ENCODE measurements around the gene BACH2. TPM values are rescaled to one million over a fixed set of nuclear protein-coding genes. Genes with fewer than 3 reads are reported as not detected.

The BACH2 gene
- polyA plus RNA-seq, 1 donor (not counting 4 experiments of a cell fraction or from before 2014, with no cell fraction given) = 0.50 TPM

DNA sequence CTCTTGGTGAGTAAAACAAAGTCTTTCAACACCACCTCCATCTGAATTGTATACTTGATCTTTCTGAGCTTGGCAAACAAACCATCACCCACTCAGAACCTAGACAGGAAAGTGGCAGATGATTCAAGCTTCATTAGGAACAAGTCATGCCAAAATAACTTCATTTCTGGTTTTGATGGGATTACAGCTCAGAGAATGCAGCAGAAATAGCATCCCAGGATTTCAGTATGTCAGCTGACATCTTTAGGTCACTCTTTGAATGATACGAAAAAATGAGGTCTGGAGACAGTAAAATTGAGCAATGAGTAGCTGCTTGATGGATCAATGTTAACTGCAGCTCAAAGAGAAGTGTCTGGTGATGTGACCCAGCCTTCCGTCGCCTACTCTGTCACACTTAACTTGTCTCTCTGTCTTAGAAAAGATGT is 310.0 kb downstream of the BACH2 start:
- H3K27me3 ChIP-seq (ENCODE audit: control insufficient read depth, extremely low read depth, insufficient read depth, low read length) = no peaks in the 10 kb centered on the region
- FAIRE-seq (no peak), DNase-seq (ENCODE audit: low read depth, low spot score) (no peak)
- no peaks in the 10 kb centered on the region for H3K79me2 ChIP-seq (ENCODE audit: control insufficient read depth, insufficient read depth, low read length)
- H3K27ac ChIP-seq (ENCODE audit: control insufficient read depth, insufficient read depth, low read length) = no peak overlapping the region
- H3K36me3 ChIP-seq (ENCODE audit: control insufficient read depth in 2 of 2, extremely low read depth in 1 of 2, insufficient read depth in 2 of 2, low read length in 2 of 2) = no peaks in the 10 kb centered on the region
- H2AFZ ChIP-seq (ENCODE audit: control insufficient read depth, low read length) = no peak overlapping the region
- H3K4me1 ChIP-seq (ENCODE audit: control insufficient read depth, extremely low read depth, insufficient read depth, low read length) = no peaks in the 10 kb centered on the region
- H3K9me1 ChIP-seq (ENCODE audit: control insufficient read depth, extremely low read depth, insufficient read depth, low read length) = no peaks in the 10 kb centered on the region
- H3K9ac ChIP-seq (ENCODE audit: control insufficient read depth, extremely low read depth, insufficient read depth, low read length) = no peak overlapping the region
- H3K4me3 ChIP-seq (ENCODE audit: control insufficient read depth in 2 of 3, extremely low read depth in 1 of 3, insufficient read depth in 2 of 3, low read depth in 1 of 3, low read length in 3 of 3) = no peak overlapping the region
- dilution Hi-C loops (cut with MboI; ENCODE audit: extremely low pct_ligation_motif_present, low sequenced_read_pairs) = no loop called here
- H3K9me3 ChIP-seq (ENCODE audit: control insufficient read depth, low read depth, low read length) = no peaks in the 10 kb centered on the region
- H4K20me1 ChIP-seq (ENCODE audit: control insufficient read depth, extremely low read depth, insufficient read depth, low read length) = no peaks in the 10 kb centered on the region
- TF ChIP-seq, protein P1, sequence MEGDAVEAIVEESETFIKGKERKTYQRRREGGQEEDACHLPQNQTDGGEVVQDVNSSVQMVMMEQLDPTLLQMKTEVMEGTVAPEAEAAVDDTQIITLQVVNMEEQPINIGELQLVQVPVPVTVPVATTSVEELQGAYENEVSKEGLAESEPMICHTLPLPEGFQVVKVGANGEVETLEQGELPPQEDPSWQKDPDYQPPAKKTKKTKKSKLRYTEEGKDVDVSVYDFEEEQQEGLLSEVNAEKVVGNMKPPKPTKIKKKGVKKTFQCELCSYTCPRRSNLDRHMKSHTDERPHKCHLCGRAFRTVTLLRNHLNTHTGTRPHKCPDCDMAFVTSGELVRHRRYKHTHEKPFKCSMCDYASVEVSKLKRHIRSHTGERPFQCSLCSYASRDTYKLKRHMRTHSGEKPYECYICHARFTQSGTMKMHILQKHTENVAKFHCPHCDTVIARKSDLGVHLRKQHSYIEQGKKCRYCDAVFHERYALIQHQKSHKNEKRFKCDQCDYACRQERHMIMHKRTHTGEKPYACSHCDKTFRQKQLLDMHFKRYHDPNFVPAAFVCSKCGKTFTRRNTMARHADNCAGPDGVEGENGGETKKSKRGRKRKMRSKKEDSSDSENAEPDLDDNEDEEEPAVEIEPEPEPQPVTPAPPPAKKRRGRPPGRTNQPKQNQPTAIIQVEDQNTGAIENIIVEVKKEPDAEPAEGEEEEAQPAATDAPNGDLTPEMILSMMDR (optimal IDR thresholded peaks at IDR 0.05 in 1 of 3, IDR thresholded peaks at IDR 0.05 in 1 of 3, conservative IDR thresholded peaks at IDR 0.05 in 1 of 3; ENCODE audit: extremely low read depth in 1 of 3, insufficient read depth in 2 of 3, low read length in 3 of 3) = no peak
- TF ChIP-seq EZH2 (IDR thresholded peaks at IDR 0.05; ENCODE audit: low read length) = no peak
- H3K4me2 ChIP-seq (ENCODE audit: control insufficient read depth, extremely low read depth, insufficient read depth, low read depth, low read length) = no peak overlapping the region

DNA sequence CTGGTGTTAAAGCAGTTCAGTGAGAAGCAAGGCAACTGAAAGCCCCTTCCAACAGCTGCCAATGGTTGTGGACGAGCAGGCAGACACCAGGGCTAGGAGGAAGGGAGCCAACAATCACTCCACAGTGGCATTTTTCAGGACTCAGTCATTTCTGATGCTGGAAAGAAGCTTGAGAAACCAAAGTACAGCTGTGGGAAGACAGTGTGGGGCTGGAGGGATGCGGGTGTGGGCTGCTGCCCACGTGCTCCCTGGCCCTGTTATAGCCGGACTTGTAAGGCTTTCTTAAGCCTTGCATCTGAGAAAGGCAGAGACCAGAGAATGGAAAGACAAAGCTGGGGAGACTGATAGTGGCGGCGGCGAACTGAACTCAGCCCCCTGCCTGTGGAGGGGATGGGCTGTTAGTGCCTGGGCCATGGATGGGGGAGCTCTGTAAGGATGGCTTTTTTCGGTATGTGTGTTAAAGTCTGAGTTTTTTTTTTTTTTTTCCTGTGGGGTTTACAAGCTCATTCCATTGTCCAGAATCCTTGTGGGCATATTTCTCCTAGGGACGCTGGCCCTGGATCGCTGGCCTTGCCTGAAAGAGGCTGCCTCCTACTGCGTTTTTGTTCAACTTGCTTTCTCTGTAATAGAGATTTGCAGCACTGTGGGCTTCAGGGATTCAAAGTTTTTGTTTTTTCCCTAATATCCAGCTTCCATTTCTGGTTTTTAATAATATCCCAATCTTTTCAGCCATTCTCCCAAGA is 310.7 kb downstream of the BACH2 start:
- Histone ChIP-seq H2AFZ (ENCODE audit: control insufficient read depth, low read length) (no peak overlapping the region), H3K4me3 (ENCODE audit: control insufficient read depth in 2 of 3, extremely low read depth in 1 of 3, insufficient read depth in 2 of 3, low read depth in 1 of 3, low read length in 3 of 3) (no peak overlapping the region), H3K4me1 (ENCODE audit: control insufficient read depth, extremely low read depth, insufficient read depth, low read length) (no peaks in the 10 kb centered on the region), H3K9ac (ENCODE audit: control insufficient read depth, extremely low read depth, insufficient read depth, low read length) (no peak overlapping the region), H3K27me3 (ENCODE audit: control insufficient read depth, extremely low read depth, insufficient read depth, low read length) (no peaks in the 10 kb centered on the region), H3K36me3 (ENCODE audit: control insufficient read depth in 2 of 2, extremely low read depth in 1 of 2, insufficient read depth in 2 of 2, low read length in 2 of 2) (no peaks in the 10 kb centered on the region), H3K9me3 (ENCODE audit: control insufficient read depth, low read depth, low read length) (no peaks in the 10 kb centered on the region), H4K20me1 (ENCODE audit: control insufficient read depth, extremely low read depth, insufficient read depth, low read length) (no peaks in the 10 kb centered on the region), H3K4me2 (ENCODE audit: control insufficient read depth, extremely low read depth, insufficient read depth, low read depth, low read length) (no peak overlapping the region), H3K27ac (ENCODE audit: control insufficient read depth, insufficient read depth, low read length) (no peak overlapping the region), H3K79me2 (ENCODE audit: control insufficient read depth, insufficient read depth, low read length) (no peaks in the 10 kb centered on the region), H3K9me1 (ENCODE audit: control insufficient read depth, extremely low read depth, insufficient read depth, low read length) (no peaks in the 10 kb centered on the region)
- dilution Hi-C loops (cut with MboI; ENCODE audit: extremely low pct_ligation_motif_present, low sequenced_read_pairs) = no loop called here
- DNase-seq (ENCODE audit: low read depth, low spot score) (no peak), FAIRE-seq (no peak)
- TF ChIP-seq, protein P1 (optimal IDR thresholded peaks at IDR 0.05 in 1 of 3, IDR thresholded peaks at IDR 0.05 in 1 of 3, conservative IDR thresholded peaks at IDR 0.05 in 1 of 3; ENCODE audit: extremely low read depth in 1 of 3, insufficient read depth in 2 of 3, low read length in 3 of 3) = no peak
- no peak for TF ChIP-seq EZH2 (IDR thresholded peaks at IDR 0.05; ENCODE audit: low read length)

All from keratinocyte (primary cell).